Adrenal gland (tissue), 5 donors: Measurements from ENCODE around the gene CSH1.
"Not testable (repeated sequence)": the region's sequence is repeated elsewhere in the genome, so short reads cannot be mapped to it uniquely, and the experiment has no call there.

Experiments used
- POLR2A ChIP-seq, 2 donors: fragments of 450-650 bp; IDR thresholded peaks; one replicate each; pipeline ENCODE4 v1.6.1; 2017; ENCODE audit warnings: antibody characterized with exemption in 2 of 2, mild to moderate bottlenecking in 2 of 2, moderate library complexity in 1 of 2
- TF ChIP-seq, protein P1 (sequence below), 6 experiments: fragments of 450-650 bp in 4 of 6; fragments of 200-600 bp in 2 of 6; sonication (generic) in 1 of 6; IDR thresholded peaks; 1 replicate in 5 of 6; 2 replicates in 1 of 6; pipeline versions ENCODE4 v1.5.1 to v1.8.0; 2016 to 2021; ENCODE audit warnings: antibody characterized with exemption in 6 of 6, mild to moderate bottlenecking in 2 of 6, moderate library complexity in 1 of 6
- donor health status: DM: no; HTN: no; CAD: no.

DNA sequence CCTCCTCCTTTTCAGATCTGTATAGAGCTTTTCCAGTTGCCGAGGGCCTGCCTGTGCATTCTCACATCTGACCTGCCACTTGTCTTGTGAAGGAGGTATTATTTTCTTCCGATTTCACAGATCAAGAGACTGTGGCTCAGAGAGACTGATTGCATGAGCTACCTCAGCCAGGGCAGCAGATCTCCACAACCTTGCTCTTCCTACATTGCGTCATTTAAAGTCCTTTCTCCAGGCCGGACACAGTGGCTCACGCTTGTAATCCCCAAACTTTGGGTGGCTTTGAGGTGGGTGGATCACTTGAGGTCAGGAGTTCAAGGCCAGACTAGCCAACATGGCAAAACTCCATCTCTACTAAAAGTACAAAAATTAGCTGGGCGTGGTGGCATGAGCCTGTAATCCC, 23.7 kb upstream of the CSH1 start:
- TF ChIP-seq, protein P1, sequence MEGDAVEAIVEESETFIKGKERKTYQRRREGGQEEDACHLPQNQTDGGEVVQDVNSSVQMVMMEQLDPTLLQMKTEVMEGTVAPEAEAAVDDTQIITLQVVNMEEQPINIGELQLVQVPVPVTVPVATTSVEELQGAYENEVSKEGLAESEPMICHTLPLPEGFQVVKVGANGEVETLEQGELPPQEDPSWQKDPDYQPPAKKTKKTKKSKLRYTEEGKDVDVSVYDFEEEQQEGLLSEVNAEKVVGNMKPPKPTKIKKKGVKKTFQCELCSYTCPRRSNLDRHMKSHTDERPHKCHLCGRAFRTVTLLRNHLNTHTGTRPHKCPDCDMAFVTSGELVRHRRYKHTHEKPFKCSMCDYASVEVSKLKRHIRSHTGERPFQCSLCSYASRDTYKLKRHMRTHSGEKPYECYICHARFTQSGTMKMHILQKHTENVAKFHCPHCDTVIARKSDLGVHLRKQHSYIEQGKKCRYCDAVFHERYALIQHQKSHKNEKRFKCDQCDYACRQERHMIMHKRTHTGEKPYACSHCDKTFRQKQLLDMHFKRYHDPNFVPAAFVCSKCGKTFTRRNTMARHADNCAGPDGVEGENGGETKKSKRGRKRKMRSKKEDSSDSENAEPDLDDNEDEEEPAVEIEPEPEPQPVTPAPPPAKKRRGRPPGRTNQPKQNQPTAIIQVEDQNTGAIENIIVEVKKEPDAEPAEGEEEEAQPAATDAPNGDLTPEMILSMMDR (IDR thresholded peaks at IDR 0.05) = not testable (repeated sequence)
- not testable (repeated sequence) for TF ChIP-seq POLR2A (IDR thresholded peaks at IDR 0.05)
